Rectal smooth muscle tissue (tissue), 1 donor: ENCODE results near the gene MCRIP2.

Experiments
- H3K27ac ChIP-seq: one replicate; pipeline ENCODE4 v1.7.0; 2013; ENCODE audit warnings: low read depth, low read length, inconsistent platforms
- H3K27me3 ChIP-seq: one replicate; pipeline ENCODE4 v1.7.0; 2013; ENCODE audit warnings: low read length; ENCODE audit not compliant: control insufficient read depth, insufficient read depth
- H3K36me3 ChIP-seq: one replicate; pipeline ENCODE4 v1.7.0; 2013; ENCODE audit warnings: low read length; ENCODE audit not compliant: control insufficient read depth, insufficient read depth
- H3K4me1 ChIP-seq: one replicate; pipeline ENCODE4 v1.7.0; 2013; ENCODE audit warnings: low read length; ENCODE audit not compliant: control insufficient read depth, insufficient read depth
- H3K4me3 ChIP-seq: one replicate; pipeline ENCODE4 v1.7.0; 2013; ENCODE audit warnings: low read length
- H3K9ac ChIP-seq: one replicate; pipeline ENCODE4 v1.7.0; 2013; ENCODE audit warnings: low read length

Gene MCRIP2

DNA sequence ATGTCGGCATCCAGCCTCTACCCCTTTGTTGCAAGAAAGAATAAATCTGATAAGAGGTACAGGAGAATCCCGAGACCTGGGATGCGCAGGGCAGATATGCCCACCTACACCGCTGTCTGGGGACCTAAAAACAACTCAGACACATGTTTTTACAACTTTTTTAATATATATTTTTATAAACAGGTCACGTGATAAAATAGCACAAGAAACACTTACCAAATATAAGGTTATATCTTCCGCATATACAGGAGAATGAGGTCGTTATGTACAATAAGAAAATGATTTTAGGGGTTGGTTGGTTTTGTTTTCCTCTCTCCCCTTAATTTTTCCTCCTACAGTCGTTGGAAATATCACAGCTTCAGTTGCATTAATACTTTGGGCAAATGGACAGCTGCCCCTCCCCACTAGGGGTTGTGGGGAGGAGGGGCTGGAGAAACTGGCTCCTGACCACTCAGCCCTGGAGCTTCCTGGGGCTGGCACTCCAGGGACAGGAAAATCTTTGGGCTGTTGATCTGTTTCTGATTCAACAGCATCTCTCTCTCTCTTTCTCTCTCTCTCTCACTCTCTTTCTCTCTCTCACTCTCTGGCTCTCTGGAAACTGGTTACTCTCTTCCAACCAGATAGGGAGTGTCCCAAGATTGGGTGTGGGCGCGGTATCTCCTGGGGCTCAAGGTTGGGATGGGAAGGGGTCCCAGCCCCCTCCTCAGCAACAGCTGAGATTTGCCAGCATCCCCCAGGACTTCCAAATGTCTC lies 50.9 kb downstream of the MCRIP2 start:
- no peak overlapping the region for H3K27ac ChIP-seq
- H3K4me3 ChIP-seq = no peak overlapping the region
- peaks cover 5% of the 10 kb centered on the region for H3K4me1 ChIP-seq
- H3K9ac ChIP-seq = no peak overlapping the region
- H3K27me3 ChIP-seq = peaks cover 12% of the 10 kb centered on the region
- H3K36me3 ChIP-seq = no peaks in the 10 kb centered on the region

DNA sequence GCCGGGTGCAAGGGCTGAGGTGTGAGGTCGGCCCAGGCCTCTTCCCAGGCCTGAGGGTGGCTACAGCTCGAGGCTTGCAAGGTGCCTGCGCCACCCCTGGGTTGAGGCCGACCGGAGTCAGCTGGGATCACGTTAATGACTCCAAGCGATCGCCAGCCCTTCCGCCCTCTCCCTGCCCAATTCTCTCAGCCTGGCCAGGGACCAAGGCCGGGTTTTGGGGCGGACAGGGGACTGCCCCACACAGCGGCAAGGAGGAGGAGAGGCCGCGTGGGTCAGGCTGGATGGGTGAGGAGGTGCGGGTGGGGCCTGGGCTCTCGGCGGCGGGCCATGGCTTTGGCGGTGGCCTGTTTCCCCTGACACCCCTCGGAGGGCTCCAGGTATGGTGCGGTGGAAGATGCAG lies 51.7 kb downstream of the MCRIP2 start:
- no peaks in the 10 kb centered on the region for H3K36me3 ChIP-seq
- H3K27me3 ChIP-seq = peaks cover 12% of the 10 kb centered on the region
- no peak overlapping the region for H3K4me3 ChIP-seq
- no peak overlapping the region for H3K27ac ChIP-seq
- H3K4me1 ChIP-seq = peaks cover 5% of the 10 kb centered on the region
- no peak overlapping the region for H3K9ac ChIP-seq

DNA sequence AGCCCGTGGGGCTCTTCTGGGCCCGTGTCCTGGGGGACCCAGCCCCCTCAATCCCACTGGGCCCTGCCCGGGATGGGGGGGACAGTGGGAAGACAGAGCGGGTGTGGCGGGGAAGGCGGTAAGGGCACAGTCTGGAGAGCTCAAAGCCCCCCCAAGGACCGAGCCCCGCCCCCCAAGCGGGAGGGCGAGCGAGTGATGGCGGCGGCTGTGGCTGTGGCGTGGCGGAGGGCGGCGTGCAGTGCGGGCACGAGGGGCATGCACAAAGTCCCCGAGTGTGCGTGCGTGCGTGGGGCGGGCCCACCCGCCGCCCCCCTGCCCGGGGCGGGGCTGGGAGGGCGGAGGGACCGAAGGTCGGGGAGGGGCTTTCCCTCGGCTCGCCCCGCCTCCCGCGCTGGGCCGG lies 52.1 kb downstream of the MCRIP2 start:
- peaks cover 5% of the 10 kb centered on the region for H3K4me1 ChIP-seq
- no peak overlapping the region for H3K4me3 ChIP-seq
- no peak overlapping the region for H3K9ac ChIP-seq
- no peak overlapping the region for H3K27ac ChIP-seq
- H3K27me3 ChIP-seq = peaks cover 12% of the 10 kb centered on the region
- H3K36me3 ChIP-seq = no peaks in the 10 kb centered on the region

GRCh38 chr16:694187-694862 lies 52.7 kb downstream of the MCRIP2 start:
- Histone ChIP-seq H3K27ac (no peak overlapping the region), H3K4me1 (peaks cover 5% of the 10 kb centered on the region), H3K27me3 (peaks cover 14% of the 10 kb centered on the region), H3K4me3 (no peak overlapping the region), H3K36me3 (no peaks in the 10 kb centered on the region), H3K9ac (no peak overlapping the region)

GRCh38 chr16:694863-695354 lies 53.3 kb downstream of the MCRIP2 start:
- Histone ChIP-seq H3K4me3 (peak overlapping the region; percentile 33), H3K36me3 (no peaks in the 10 kb centered on the region), H3K27me3 (peaks cover 15% of the 10 kb centered on the region), H3K4me1 (no peaks in the 10 kb centered on the region), H3K27ac (no peak overlapping the region), H3K9ac (no peak overlapping the region)

- peaks cover 22% of the 10 kb centered on the region for H3K27me3 ChIP-seq
- no peaks in the 10 kb centered on the region for H3K36me3 ChIP-seq
- H3K9ac ChIP-seq = no peak overlapping the region
- H3K4me1 ChIP-seq = no peaks in the 10 kb centered on the region
- peak overlapping the region; percentile 51 for H3K4me3 ChIP-seq
- H3K27ac ChIP-seq = no peak overlapping the region
These were observed 53.9 kb downstream of the MCRIP2 start for GRCh38 chr16:695355-696089.
